Measurements from ENCODE around the gene CDH12.

GRCh38 chr5:22249209-22249729 is 603.9 kb downstream of the CDH12 start:
- TF ChIP-seq POLR2A (IDR thresholded peaks at IDR 0.05) (no peak), CTCF (IDR thresholded peaks at IDR 0.05) (no peak), POLR2AphosphoS5 (IDR thresholded peaks at IDR 0.05; ENCODE audit: insufficient read depth in 1 of 2, low read depth in 1 of 2) (no peak)

Measured in vagina (tissue), 2 donors.